ENCODE results near the gene PTDSS2.
"Not testable (repeated sequence)": the region's sequence is repeated elsewhere in the genome, so short reads cannot be mapped to it uniquely, and the experiment has no call there.

PTDSS2 gene

GRCh38 chr11:514606-515005, 64.5 kb downstream of the PTDSS2 start:
- Histone ChIP-seq H3K9ac (ENCODE audit: low read length) (no peak overlapping the region), H3K36me3 (ENCODE audit: insufficient read depth, low read length) (peaks cover 11% of the 10 kb centered on the region), H3K27ac (ENCODE audit: low read depth, low read length, poor library complexity, severe bottlenecking) (no peak overlapping the region), H3F3A (ENCODE audit: insufficient read depth, low read length) (no peaks in the 10 kb centered on the region), H3K9me3 (ENCODE audit: low read length) (0 out of 2 replicates have a peak, but pooled peaks cover 5% of the 10 kb centered on the region), H4K20me1 (ENCODE audit: insufficient read depth, low read length) (no peaks in the 10 kb centered on the region), H3K79me2 (ENCODE audit: insufficient read depth, low read length) (no peaks in the 10 kb centered on the region), H3K9me2 (ENCODE audit: low read depth, low read length) (no peaks in the 10 kb centered on the region), H2AFZ (ENCODE audit: low read length) (no peak overlapping the region), H3K4me3 (ENCODE audit: low read depth, low read length, poor library complexity, severe bottlenecking) (no peak overlapping the region), H3K4me2 (ENCODE audit: low read length) (no peak overlapping the region), H3K27me3 (ENCODE audit: insufficient read depth, low read length) (no peaks in the 10 kb centered on the region), H3K4me1 (ENCODE audit: insufficient read depth, low read length, severe bottlenecking) (peaks cover 7% of the 10 kb centered on the region)
- TF ChIP-seq EZH2 (IDR thresholded peaks at IDR 0.05; ENCODE audit: borderline replicate concordance, low read length), result no peak
- no peak for TF ChIP-seq CTCF (IDR thresholded peaks at IDR 0.05; ENCODE audit: low read length)

DNA sequence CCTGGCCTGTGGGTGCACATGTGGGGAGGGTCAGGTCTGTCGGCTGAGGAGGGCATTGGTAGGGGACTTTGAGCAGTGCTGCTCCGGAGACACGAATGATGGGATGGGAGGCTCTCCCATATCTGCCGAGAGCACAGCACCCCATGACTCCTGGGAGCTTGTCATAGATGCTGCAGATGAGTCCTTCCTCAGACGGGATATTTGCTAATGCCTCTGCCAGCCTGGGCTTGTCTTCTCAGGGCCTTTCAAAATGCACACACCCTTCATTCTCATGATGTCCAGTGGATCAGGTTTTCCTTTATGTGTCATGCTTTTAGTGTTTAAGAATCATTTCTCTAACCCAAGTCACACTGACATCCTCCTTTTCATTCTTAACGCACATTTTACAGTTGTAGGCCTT, 65.1 kb downstream of the PTDSS2 start:
- H3K27ac ChIP-seq (ENCODE audit: low read depth, low read length, poor library complexity, severe bottlenecking), result no peak overlapping the region
- no peaks in the 10 kb centered on the region for H3K9me2 ChIP-seq (ENCODE audit: low read depth, low read length)
- no peak overlapping the region for H3K4me3 ChIP-seq (ENCODE audit: low read depth, low read length, poor library complexity, severe bottlenecking)
- no peak overlapping the region for H3K9ac ChIP-seq (ENCODE audit: low read length)
- peaks cover 6% of the 10 kb centered on the region for H3K36me3 ChIP-seq (ENCODE audit: insufficient read depth, low read length)
- no peaks in the 10 kb centered on the region for H4K20me1 ChIP-seq (ENCODE audit: insufficient read depth, low read length)
- TF ChIP-seq CTCF (IDR thresholded peaks at IDR 0.05; ENCODE audit: low read length) (no peak), EZH2 (IDR thresholded peaks at IDR 0.05; ENCODE audit: borderline replicate concordance, low read length) (no peak)
- no peaks in the 10 kb centered on the region for H3F3A ChIP-seq (ENCODE audit: insufficient read depth, low read length)
- H3K4me2 ChIP-seq (ENCODE audit: low read length), result no peak overlapping the region
- H3K79me2 ChIP-seq (ENCODE audit: insufficient read depth, low read length), result no peaks in the 10 kb centered on the region
- no peaks in the 10 kb centered on the region for H3K27me3 ChIP-seq (ENCODE audit: insufficient read depth, low read length)
- H2AFZ ChIP-seq (ENCODE audit: low read length), result no peak overlapping the region
- H3K4me1 ChIP-seq (ENCODE audit: insufficient read depth, low read length, severe bottlenecking), result peaks cover 7% of the 10 kb centered on the region
- 0 out of 2 replicates have a peak, but pooled peaks cover 5% of the 10 kb centered on the region for H3K9me3 ChIP-seq (ENCODE audit: low read length)

DNA sequence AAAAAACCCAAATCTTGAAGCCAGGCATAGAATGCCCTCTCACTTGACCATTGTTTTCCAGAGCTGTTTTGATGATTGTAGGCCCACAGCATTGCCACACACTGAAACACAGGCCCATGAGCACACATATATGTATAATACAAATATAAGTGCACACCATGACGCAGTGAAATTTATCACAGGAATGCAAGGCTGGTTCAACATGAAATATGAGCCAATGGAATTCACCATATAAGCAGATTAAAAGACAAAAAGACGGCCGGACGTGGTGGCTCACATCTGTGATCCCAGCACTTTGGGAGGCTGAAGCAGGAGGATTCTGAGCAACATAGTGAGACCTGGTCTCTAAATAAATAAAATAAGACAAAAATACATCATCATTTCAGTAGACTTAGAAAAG, 66.3 kb downstream of the PTDSS2 start:
- peaks cover 4% of the 10 kb centered on the region; the same call in 1 of the 2 replicates for H3K36me3 ChIP-seq (ENCODE audit: insufficient read depth, low read length)
- H4K20me1 ChIP-seq (ENCODE audit: insufficient read depth, low read length), result no peaks in the 10 kb centered on the region
- no peak for TF ChIP-seq CTCF (IDR thresholded peaks at IDR 0.05; ENCODE audit: low read length)
- no peak overlapping the region for H2AFZ ChIP-seq (ENCODE audit: low read length)
- no peaks in the 10 kb centered on the region for H3F3A ChIP-seq (ENCODE audit: insufficient read depth, low read length)
- no peak overlapping the region for H3K4me2 ChIP-seq (ENCODE audit: low read length)
- H3K9me2 ChIP-seq (ENCODE audit: low read depth, low read length), result no peaks in the 10 kb centered on the region
- H3K4me3 ChIP-seq (ENCODE audit: low read depth, low read length, poor library complexity, severe bottlenecking), result no peak overlapping the region
- H3K4me1 ChIP-seq (ENCODE audit: insufficient read depth, low read length, severe bottlenecking), result peaks cover 5% of the 10 kb centered on the region
- H3K27me3 ChIP-seq (ENCODE audit: insufficient read depth, low read length), result no peaks in the 10 kb centered on the region
- 0 out of 2 replicates have a peak, but pooled peaks cover 5% of the 10 kb centered on the region for H3K9me3 ChIP-seq (ENCODE audit: low read length)
- no peaks in the 10 kb centered on the region for H3K79me2 ChIP-seq (ENCODE audit: insufficient read depth, low read length)
- H3K27ac ChIP-seq (ENCODE audit: low read depth, low read length, poor library complexity, severe bottlenecking), result no peak overlapping the region
- H3K9ac ChIP-seq (ENCODE audit: low read length), result no peak overlapping the region

DNA sequence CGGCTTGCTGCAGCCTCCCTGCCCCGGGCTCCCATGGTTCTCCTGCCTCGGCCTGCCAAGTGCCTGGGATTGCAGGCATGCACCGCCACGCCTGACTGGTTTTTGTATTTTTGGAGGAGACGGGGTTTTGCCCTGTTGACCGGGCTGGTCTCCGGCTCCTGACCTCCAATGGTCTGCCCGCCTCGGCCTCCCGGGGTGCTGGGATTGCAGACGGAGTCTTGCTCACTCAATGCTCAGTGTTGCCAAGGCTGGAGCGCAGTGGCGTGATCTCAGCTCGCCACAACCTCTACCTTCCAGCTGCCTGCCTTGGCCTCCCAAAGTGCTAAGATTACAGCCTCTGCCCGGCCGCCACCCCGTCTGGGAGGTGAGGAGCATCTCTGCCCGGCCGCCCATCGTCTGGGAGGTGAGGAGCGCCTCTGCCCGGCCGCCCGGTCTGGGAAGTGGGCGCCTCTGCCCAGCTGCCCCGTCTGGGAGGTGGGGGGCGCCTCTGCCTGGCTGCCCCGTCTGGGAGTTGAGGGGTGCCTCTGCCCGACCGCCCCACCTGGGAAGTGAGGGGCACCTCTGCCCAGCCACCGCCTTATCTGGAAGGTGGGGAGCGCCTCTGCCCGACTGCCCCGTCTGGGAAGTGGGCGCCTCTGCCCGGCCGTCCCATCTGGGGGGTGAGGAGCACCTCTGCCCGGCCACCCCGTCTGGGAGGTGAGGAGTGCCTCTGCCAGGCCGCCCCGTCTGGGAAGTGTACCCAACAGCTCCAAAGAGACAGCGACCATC, 67.0 kb downstream of the PTDSS2 start:
- H3K27ac ChIP-seq (ENCODE audit: low read depth, low read length, poor library complexity, severe bottlenecking); H3K9ac ChIP-seq (ENCODE audit: low read length); H3K79me2 ChIP-seq (ENCODE audit: insufficient read depth, low read length): not testable (repeated sequence)

More for the DNA sequence above, 67.0 kb downstream of the PTDSS2 start:
- H3K9me3 ChIP-seq (ENCODE audit: low read length); H4K20me1 ChIP-seq (ENCODE audit: insufficient read depth, low read length); H2AFZ ChIP-seq (ENCODE audit: low read length); H3K27me3 ChIP-seq (ENCODE audit: insufficient read depth, low read length); H3K4me3 ChIP-seq (ENCODE audit: low read depth, low read length, poor library complexity, severe bottlenecking); H3F3A ChIP-seq (ENCODE audit: insufficient read depth, low read length); H3K4me2 ChIP-seq (ENCODE audit: low read length); H3K9me2 ChIP-seq (ENCODE audit: low read depth, low read length); H3K4me1 ChIP-seq (ENCODE audit: insufficient read depth, low read length, severe bottlenecking); H3K36me3 ChIP-seq (ENCODE audit: insufficient read depth, low read length): not testable (repeated sequence)
